Esophagus squamous epithelium (tissue), 4 donors: ENCODE data around the gene CARD6.

Experiments used
- POLR2A ChIP-seq, 4 donors: fragments of 450-650 bp; IDR thresholded peaks; one replicate each; pipeline ENCODE4 v1.6.1; 2017; ENCODE audit warnings: antibody characterized with exemption in 4 of 4, mild to moderate bottlenecking in 4 of 4, moderate library complexity in 3 of 4
- TF ChIP-seq, protein P1 (sequence below), 6 experiments: fragments of 450-650 bp in 4 of 6; fragments of 200-600 bp in 2 of 6; sonication (generic) in 2 of 6; IDR thresholded peaks; one replicate each; pipeline ENCODE4 v1.5.1; 2016 to 2019; ENCODE audit warnings: antibody characterized with exemption in 6 of 6, mild to moderate bottlenecking in 4 of 6, moderate library complexity in 4 of 6

DNA sequence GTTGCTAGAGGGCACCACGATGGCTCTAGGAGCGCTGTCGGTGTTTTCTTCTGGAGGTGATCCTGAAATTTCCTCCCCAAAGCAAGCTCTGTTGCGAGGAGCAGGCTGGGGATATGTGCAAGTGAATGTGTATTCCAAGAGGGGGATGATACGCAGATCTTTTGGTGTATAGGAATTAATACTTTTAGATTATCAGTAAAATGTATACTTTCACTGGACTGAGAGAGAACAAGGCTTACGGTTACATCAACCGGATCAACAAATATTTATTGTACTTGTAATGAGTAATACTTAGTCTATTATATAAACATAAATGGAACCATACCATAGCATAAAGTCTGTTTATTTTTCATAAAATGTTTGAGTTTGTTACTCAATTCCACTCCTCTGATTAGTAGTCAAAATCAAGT, 42.4 kb upstream of the CARD6 start:
- no peak for TF ChIP-seq POLR2A (IDR thresholded peaks at IDR 0.05)
- TF ChIP-seq, protein P1, sequence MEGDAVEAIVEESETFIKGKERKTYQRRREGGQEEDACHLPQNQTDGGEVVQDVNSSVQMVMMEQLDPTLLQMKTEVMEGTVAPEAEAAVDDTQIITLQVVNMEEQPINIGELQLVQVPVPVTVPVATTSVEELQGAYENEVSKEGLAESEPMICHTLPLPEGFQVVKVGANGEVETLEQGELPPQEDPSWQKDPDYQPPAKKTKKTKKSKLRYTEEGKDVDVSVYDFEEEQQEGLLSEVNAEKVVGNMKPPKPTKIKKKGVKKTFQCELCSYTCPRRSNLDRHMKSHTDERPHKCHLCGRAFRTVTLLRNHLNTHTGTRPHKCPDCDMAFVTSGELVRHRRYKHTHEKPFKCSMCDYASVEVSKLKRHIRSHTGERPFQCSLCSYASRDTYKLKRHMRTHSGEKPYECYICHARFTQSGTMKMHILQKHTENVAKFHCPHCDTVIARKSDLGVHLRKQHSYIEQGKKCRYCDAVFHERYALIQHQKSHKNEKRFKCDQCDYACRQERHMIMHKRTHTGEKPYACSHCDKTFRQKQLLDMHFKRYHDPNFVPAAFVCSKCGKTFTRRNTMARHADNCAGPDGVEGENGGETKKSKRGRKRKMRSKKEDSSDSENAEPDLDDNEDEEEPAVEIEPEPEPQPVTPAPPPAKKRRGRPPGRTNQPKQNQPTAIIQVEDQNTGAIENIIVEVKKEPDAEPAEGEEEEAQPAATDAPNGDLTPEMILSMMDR (IDR thresholded peaks at IDR 0.05), result no peak
